Measurements from ENCODE around the gene CAMKMT.

GRCh38 chr2:44547718-44548117 lies 186.0 kb downstream of the CAMKMT start:
- no peak for TF ChIP-seq CTCF (conservative IDR thresholded peaks at IDR 0.05)
- TF ChIP-seq ZFX (IDR thresholded peaks at IDR 0.05) = no peak
